HepG2 (cell line): ENCODE data around the gene GALNTL6.
"Not testable (repeated sequence)": the region's sequence is repeated elsewhere in the genome, so short reads cannot be mapped to it uniquely, and the experiment has no call there.

Experiments used
- ERF ChIP-seq: IDR thresholded peaks from 2 replicates; pipeline ENCODE4 v1.6.1; 2018; ENCODE audit warnings: missing biosample characterization, missing genetic modification reagents
- FOXM1 ChIP-seq: sonication (generic); formaldehyde crosslinking; IDR thresholded peaks from 2 replicates; pipeline ENCODE4 v1.5.0; 2020; ENCODE audit warnings: missing genetic modification reagents
- HDAC2 ChIP-seq: sonication (generic); formaldehyde crosslinking; IDR thresholded peaks from 2 replicates; pipeline ENCODE4 v1.4.0; 2020; ENCODE audit warnings: missing genetic modification reagents
- NBN ChIP-seq: fragments of 450-650 bp; conservative IDR thresholded peaks from 2 replicates; pipeline ENCODE4 v1.6.1; 2017
- POLR2A ChIP-seq, 2 experiments: IDR thresholded peaks; 2 replicates each; pipeline ENCODE4 v1.6.1; 2011; ENCODE audit warnings: low read depth in 2 of 2, low read length in 2 of 2, mild to moderate bottlenecking in 1 of 2, moderate library complexity in 1 of 2; ENCODE audit not compliant: insufficient read depth in 1 of 2
- RFX5 ChIP-seq: IDR thresholded peaks from 2 replicates; pipeline ENCODE4 v1.6.1; 2011; ENCODE audit warnings: low read depth, low read length, improper control_type of control experiment
- RXRB ChIP-seq: IDR thresholded peaks from 2 replicates; pipeline ENCODE4 v1.6.1; 2016; ENCODE audit warnings: borderline replicate concordance, missing genetic modification reagents, missing compliant biosample characterization
- TGIF2 ChIP-seq: IDR thresholded peaks from 2 replicates; pipeline ENCODE4 v1.6.1; 2016; ENCODE audit warnings: control low read depth, missing compliant biosample characterization

GRCh38 chr4:172970189-172970588 lies 1157.0 kb downstream of the GALNTL6 start:
- TF ChIP-seq FOXM1 (CRISPR knock-in tag); ERF (CRISPR knock-in tag); TGIF2 (CRISPR knock-in tag); RXRB (CRISPR knock-in tag); HDAC2; NBN; RFX5; POLR2A (IDR thresholded peaks at IDR 0.05; ENCODE audit: insufficient read depth in 1 of 2, low read depth in 2 of 2, low read length in 2 of 2): not testable (repeated sequence)
